Gastroesophageal sphincter (tissue), 4 donors: Measurements from ENCODE around the gene ISCU. TPM values are rescaled to one million over a fixed set of nuclear protein-coding genes. Genes with fewer than 3 reads are reported as not detected.
"Not testable (repeated sequence)": the region's sequence is repeated elsewhere in the genome, so short reads cannot be mapped to it uniquely, and the experiment has no call there.

Source experiments
- ATAC-seq: fragments of 150-250 bp; one replicate; pipeline ENCODE4 v1.9.1; 2016; ENCODE audit warnings: mild to moderate bottlenecking, moderate library complexity
- H3K27ac ChIP-seq, 4 donors: fragments of 200-600 bp; sonication (generic) in 3 of 4; 1 replicate in 3 of 4; 2 replicates in 1 of 4; pipeline ENCODE4 v1.5.1; 2016 to 2019
- H3K27me3 ChIP-seq: fragments of 200-600 bp; sonication (generic); one replicate; pipeline ENCODE4 v1.5.1; 2019
- H3K36me3 ChIP-seq, 2 donors: fragments of 200-600 bp; sonication (generic); one replicate each; pipeline ENCODE4 v1.5.1; 2019; ENCODE audit warnings: control low read depth in 1 of 2
- H3K4me1 ChIP-seq, 3 donors: fragments of 200-600 bp; sonication (generic); 1 replicate in 2 of 3; 2 replicates in 1 of 3; pipeline ENCODE4 v1.5.1; 2016 to 2019; ENCODE audit warnings: control low read depth in 2 of 3
- H3K4me3 ChIP-seq, 2 donors: fragments of 200-600 bp; sonication (generic); one replicate each; pipeline ENCODE4 v1.5.1; 2019; ENCODE audit warnings: mild to moderate bottlenecking in 1 of 2, moderate library complexity in 1 of 2
- H3K9me3 ChIP-seq, 3 donors: fragments of 200-600 bp; sonication (generic); one replicate each; pipeline ENCODE4 v1.5.1; 2017 to 2019; ENCODE audit warnings: control low read depth in 2 of 3
- CTCF ChIP-seq, 4 experiments: fragments of 200-600 bp in 2 of 4; fragments of 450-650 bp in 2 of 4; sonication (generic) in 1 of 4; IDR thresholded peaks; one replicate each; pipeline ENCODE4 v1.5.1; 2017 to 2019; ENCODE audit warnings: antibody characterized with exemption in 4 of 4, mild to moderate bottlenecking in 2 of 4, moderate library complexity in 2 of 4
- EP300 ChIP-seq: sonication (generic); formaldehyde crosslinking; IDR thresholded peaks from one replicate; pipeline ENCODE4 v1.6.1; 2017; ENCODE audit warnings: antibody characterized with exemption, mild to moderate bottlenecking
- POLR2A ChIP-seq, 2 donors: fragments of 450-650 bp; IDR thresholded peaks; one replicate each; pipeline ENCODE4 v1.6.1; 2017; ENCODE audit warnings: antibody characterized with exemption in 2 of 2, mild to moderate bottlenecking in 2 of 2, moderate library complexity in 1 of 2
- POLR2AphosphoS5 ChIP-seq: sonication (generic); formaldehyde crosslinking; IDR thresholded peaks from one replicate; pipeline ENCODE4 v1.6.1; 2017; ENCODE audit warnings: antibody characterized with exemption
- WGBS, 2 donors: methylation state at CpG; one replicate each; pipeline ENCODE4 v1.1.5; 2018; ENCODE audit warnings: low coverage in 1 of 2; 5-methylcytosine and 5-hydroxymethylcytosine counted together
- total RNA-seq, 4 donors: library from RNA; depleted of rRNA; stranded (reverse); fragments of >200 nt; gene quantifications; one replicate each; pipeline ENCODE4 v1.1.0, GENCODE V29; 2016

Gene ISCU
- total RNA-seq, 4 donors from 2014 or later, result 220 to 299 (median 247) TPM

GRCh38 chr12:108589028-108589839 is 26.8 kb downstream of the ISCU start:
- ATAC-seq, result no peak
- Histone ChIP-seq H3K27ac (no peak overlapping the region), H3K27me3 (peaks cover 14% of the 10 kb centered on the region), H3K9me3 (no peaks in the 10 kb centered on the region), H3K4me1 (no peaks in the 10 kb centered on the region), H3K36me3 (no peaks in the 10 kb centered on the region), H3K4me3 (no peak overlapping the region)
- WGBS, 2 donors, result 18 to 100% methylated on average over 2 to 6 of the region's 15 CpGs
- no peak for TF ChIP-seq POLR2AphosphoS5
- TF ChIP-seq EP300, result no peak
- no peak for TF ChIP-seq POLR2A (IDR thresholded peaks at IDR 0.05)
- TF ChIP-seq CTCF (IDR thresholded peaks at IDR 0.05), result no peak

GRCh38 chr12:108589840-108590229 is 27.4 kb downstream of the ISCU start:
- Histone ChIP-seq H3K4me1 (no peaks in the 10 kb centered on the region), H3K27me3 (peaks cover 14% of the 10 kb centered on the region), H3K36me3 (no peaks in the 10 kb centered on the region), H3K27ac (no peak overlapping the region), H3K9me3 (no peaks in the 10 kb centered on the region), H3K4me3 (no peak overlapping the region)
- no peak for ATAC-seq
- WGBS, 2 donors, result no CpG with 5 or more reads among the region's 7 CpGs
- TF ChIP-seq POLR2AphosphoS5 (no peak), EP300 (no peak), POLR2A (IDR thresholded peaks at IDR 0.05) (no peak), CTCF (IDR thresholded peaks at IDR 0.05) (no peak)

GRCh38 chr12:108590463-108590862 is 28.1 kb downstream of the ISCU start:
- 87 to 94% methylated on average over 5 to 9 of the region's 9 CpGs for WGBS, 2 donors
- not testable (repeated sequence) for H3K36me3 ChIP-seq, H3K27ac ChIP-seq, H3K4me3 ChIP-seq, ATAC-seq, H3K9me3 ChIP-seq, H3K4me1 ChIP-seq
- H3K27me3 ChIP-seq, result peaks cover 14% of the 10 kb centered on the region

GRCh38 chr12:108591267-108591980 is 29.0 kb downstream of the ISCU start:
- H3K27ac ChIP-seq, result no peak overlapping the region
- H3K36me3 ChIP-seq, result no peaks in the 10 kb centered on the region
- WGBS, 2 donors, result 93% methylated on average over 3 of the region's 22 CpGs; no CpG with 5 or more reads in 1 of the 2 donors
- no peak for TF ChIP-seq POLR2A (IDR thresholded peaks at IDR 0.05)
- TF ChIP-seq EP300, result no peak
- no peak for TF ChIP-seq CTCF (IDR thresholded peaks at IDR 0.05)
- TF ChIP-seq POLR2AphosphoS5, result no peak
- no peak for ATAC-seq
- peaks cover 0 to under 1% (median 0%) of the 10 kb centered on the region in 3 donors for H3K4me1 ChIP-seq
- no peaks in the 10 kb centered on the region for H3K9me3 ChIP-seq
- no peak overlapping the region for H3K4me3 ChIP-seq
- H3K27me3 ChIP-seq, result peaks cover 14% of the 10 kb centered on the region

GRCh38 chr12:108592033-108592909 is 29.9 kb downstream of the ISCU start:
- WGBS, 2 donors, result 90 to 97% methylated on average over 5 to 6 of the region's 25 CpGs

More at GRCh38 chr12:108592033-108592909, 29.9 kb downstream of the ISCU start:
- H3K27ac ChIP-seq, result no peak overlapping the region
- peaks cover 14% of the 10 kb centered on the region for H3K27me3 ChIP-seq
- no peak for TF ChIP-seq POLR2AphosphoS5
- TF ChIP-seq POLR2A (IDR thresholded peaks at IDR 0.05), result no peak
- no peak for TF ChIP-seq CTCF (IDR thresholded peaks at IDR 0.05)
- TF ChIP-seq EP300, result no peak
- peaks cover 0 to 9% (median 0%) of the 10 kb centered on the region in 3 donors for H3K4me1 ChIP-seq
- no peaks in the 10 kb centered on the region for H3K9me3 ChIP-seq
- no peak overlapping the region for H3K4me3 ChIP-seq
- ATAC-seq, result no peak
- H3K36me3 ChIP-seq, result no peaks in the 10 kb centered on the region
